ENCODE measurements around the gene ZNF343.
A peak's percentile ranks its signal among the peaks of the same experiment; 100 is the strongest.
"Not testable (repeated sequence)": the region's sequence is repeated elsewhere in the genome, so short reads cannot be mapped to it uniquely, and the experiment has no call there.

ZNF343 gene

GRCh38 chr20:2520617-2521016 is 11.9 kb upstream of the ZNF343 start:
- no peak for DNase-seq

GRCh38 chr20:2519115-2519809 is 10.5 kb upstream of the ZNF343 start:
- DNase-seq: no peak

GRCh38 chr20:2518558-2518957 is 9.8 kb upstream of the ZNF343 start:
- DNase-seq: no peak

DNA sequence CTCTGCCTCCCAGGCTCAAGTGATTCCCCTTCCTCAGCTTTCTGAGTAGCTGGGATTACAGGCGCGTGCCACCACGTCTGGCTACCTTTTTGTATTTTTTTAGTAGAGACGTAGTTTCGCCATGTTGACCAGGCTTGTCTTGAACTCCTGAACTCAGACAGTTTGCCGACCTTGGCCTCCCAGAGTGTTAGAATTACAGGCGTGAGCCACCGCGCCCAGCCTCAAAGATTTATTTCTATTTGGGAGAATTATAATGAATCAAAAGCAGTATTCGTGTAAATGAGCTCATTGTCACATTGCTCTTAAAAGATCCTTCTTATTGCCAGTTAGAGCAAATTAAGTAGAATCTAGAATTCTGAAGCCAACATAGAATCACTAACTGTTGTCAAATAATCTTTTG is 9.4 kb upstream of the ZNF343 start:
- no peak for DNase-seq

DNA sequence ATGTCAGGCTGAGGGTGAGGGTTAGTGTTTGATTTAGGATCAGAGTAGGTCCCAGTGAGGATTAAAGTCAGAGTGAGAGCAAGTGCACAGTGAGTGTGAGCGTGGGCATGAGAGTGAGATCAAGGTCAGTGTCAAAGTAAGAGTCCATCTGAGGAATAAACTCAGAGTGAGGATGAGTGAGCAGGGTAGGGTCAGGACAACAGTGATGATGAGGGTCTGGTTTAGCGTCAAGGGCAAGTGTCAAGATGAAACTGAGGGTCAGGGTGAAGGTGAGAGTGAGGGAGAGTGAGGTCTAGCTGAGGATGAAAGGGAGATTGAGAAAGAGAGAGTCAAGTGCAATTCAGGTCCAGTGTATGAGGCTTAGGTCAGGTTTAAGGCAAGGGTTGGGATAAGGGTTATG is 7.7 kb upstream of the ZNF343 start:
- DNase-seq: no peak

DNA sequence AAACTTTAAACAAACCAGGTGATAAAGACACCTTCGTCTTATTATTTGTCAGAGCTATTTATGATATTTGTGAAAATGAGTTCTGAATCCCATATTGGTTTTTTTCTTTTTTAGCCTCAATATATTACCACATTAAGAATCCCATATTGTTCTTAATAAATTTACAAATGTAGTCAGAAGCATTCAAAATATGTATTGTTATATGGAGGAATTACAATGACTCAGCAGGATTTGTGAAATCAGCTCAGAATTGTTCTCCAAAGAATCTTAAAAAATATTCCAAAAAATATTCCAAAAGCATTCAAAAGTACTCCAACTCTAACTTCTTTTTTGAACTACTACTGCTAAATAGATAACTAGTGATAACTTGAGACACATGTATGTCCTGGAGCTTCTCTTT is 6.5 kb upstream of the ZNF343 start:
- DNase-seq: no peak

GRCh38 chr20:2509794-2510193 is 1.1 kb upstream of the ZNF343 start:
- no peak for DNase-seq

- no peak for DNase-seq
Observed at GRCh38 chr20:2509468-2509781, 710 bp upstream of the ZNF343 start.

DNA sequence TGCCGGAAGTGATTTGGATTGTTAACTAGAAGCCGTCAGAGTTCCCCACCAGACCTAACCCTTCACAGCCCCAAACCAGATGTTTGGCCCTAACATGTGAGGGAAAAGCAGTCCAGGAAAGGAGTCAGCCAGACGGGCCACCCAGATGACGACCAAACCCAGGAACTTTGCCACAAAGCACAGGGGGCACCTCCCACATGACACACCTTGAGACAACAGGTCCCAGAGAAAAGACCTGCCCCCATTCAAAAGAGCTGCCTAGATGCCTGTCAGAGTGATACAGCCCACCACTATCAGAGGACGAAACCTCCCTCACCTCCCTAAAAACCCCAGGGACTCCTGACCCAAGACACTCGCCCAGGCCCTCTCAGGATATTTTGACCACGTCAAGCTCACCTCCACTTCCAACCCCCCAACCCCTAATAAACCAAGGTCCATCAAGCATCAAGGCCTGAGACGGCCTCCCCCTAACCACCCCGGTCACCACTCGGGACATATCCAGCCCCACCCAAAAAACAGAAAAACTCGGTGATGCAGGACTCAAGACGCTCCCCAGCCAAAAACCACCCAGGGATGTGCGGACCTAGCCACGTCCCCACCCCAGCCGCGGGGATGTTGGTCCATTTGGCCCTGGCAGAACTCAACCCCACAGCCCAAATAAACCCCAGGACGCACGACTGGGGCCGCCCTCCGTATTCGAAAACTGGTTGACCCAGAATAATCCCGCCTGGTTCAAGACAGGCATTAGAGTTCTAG is 662 bp downstream of the ZNF343 start:
- DNase-seq: no peak

DNA sequence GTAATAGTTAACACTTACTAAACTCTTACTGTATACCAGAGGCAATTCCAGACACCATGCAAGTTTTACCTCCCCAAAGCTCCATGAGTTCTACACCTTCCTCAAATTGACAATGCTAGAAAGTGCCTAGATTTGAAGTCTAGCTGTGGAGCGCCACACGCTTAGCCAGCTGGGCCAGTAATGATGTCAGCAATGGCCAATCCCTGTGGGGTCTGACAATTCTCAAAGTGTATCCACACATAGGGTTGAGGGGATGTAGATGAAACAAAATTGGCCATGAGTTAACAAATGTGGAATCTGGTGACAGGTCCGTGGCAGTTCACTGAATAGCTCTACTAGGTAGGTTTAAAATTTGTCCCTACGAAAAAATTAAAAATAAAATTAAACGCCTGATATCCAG is 1.3 kb downstream of the ZNF343 start:
- no peak for DNase-seq

DNA sequence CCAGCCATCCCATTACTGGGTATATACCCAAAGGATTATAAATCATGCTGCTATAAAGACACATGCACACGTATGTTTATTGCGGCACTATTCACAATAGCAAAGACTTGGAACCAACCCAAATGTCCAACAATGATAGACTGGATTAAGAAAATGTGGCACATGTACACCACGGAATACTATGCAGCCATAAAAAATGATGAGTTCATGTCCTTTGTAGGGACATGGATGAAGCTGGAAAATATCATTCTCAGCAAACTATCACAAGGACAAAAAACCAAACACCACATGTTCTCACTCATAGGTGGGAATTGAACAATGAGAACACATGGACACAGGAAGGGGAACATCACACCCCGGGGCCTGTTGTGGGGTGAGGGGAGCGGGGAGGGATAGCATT is 2.3 kb downstream of the ZNF343 start:
- not testable (repeated sequence) for DNase-seq

- not testable (repeated sequence) for DNase-seq
Observed at GRCh38 chr20:2504803-2505202, 3.9 kb downstream of the ZNF343 start.

GRCh38 chr20:2502808-2503384 is 5.8 kb downstream of the ZNF343 start:
- DNase-seq: not testable (repeated sequence)

GRCh38 chr20:2485661-2486060 is 23.1 kb downstream of the ZNF343 start:
- DNase-seq: no peak

DNA sequence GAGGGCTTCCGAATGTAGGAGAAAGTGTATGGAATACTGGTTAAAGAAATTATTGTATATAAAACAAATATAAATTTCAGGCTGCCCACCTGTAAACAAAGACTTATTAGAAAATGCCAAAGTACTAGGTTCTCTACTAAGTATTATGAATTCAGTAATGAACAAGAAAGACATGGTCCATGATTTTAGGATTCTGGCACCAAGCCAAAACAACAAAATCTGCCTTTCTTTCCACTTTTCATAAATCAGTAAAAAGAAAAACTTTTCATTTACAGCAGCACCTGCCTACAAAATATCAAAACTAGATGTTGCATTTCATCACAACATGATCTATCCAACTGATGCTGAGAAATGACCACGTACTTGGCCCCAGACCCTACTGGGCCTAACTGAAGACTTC is 23.6 kb downstream of the ZNF343 start:
- DNase-seq: no peak

- DNase-seq: no peak
Observed at GRCh38 chr20:2483504-2483903, 25.2 kb downstream of the ZNF343 start.

- no peak for DNase-seq
Observed at GRCh38 chr20:2480381-2480780, 28.3 kb downstream of the ZNF343 start.

DNA sequence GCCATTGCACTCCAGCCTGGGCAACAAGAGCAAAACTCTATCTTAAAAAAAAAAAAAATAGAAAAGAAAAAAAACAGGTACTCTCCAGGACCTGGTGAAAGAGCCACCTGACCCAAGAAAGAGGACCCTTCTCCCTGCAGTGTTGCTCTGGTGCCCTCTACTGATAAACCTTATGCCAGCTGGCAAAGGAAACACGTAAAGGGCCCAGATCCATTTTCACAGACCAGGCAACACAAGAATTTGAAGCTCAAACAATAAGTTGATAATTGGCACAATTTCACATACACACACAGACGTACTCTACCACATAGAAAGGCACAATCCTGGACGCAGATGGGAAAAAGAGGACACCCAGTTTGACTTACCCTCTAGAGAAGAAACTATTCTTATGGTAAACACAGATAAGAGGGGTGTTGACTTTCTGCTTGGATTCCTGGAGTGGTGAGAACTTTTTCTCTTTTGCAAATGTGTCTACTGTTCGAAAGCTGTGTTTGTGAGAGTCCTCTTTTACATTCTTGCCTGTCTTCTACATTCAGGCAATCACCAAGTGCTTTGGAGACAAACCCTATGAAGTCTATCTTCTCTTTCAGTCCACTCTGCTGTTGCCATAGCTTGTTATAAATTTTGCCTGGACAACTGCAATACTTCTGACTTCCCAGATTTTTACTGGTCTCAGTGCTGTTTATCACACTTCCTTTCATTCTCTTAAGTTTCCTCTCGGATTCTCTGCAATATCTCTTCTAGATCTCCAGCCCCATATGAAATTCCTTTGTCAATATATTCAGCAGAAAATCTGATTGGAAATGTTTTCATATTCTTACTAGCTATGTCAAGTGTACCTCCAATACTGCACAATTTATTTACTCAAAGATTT is 31.7 kb downstream of the ZNF343 start:
- no peak for DNase-seq

DNA sequence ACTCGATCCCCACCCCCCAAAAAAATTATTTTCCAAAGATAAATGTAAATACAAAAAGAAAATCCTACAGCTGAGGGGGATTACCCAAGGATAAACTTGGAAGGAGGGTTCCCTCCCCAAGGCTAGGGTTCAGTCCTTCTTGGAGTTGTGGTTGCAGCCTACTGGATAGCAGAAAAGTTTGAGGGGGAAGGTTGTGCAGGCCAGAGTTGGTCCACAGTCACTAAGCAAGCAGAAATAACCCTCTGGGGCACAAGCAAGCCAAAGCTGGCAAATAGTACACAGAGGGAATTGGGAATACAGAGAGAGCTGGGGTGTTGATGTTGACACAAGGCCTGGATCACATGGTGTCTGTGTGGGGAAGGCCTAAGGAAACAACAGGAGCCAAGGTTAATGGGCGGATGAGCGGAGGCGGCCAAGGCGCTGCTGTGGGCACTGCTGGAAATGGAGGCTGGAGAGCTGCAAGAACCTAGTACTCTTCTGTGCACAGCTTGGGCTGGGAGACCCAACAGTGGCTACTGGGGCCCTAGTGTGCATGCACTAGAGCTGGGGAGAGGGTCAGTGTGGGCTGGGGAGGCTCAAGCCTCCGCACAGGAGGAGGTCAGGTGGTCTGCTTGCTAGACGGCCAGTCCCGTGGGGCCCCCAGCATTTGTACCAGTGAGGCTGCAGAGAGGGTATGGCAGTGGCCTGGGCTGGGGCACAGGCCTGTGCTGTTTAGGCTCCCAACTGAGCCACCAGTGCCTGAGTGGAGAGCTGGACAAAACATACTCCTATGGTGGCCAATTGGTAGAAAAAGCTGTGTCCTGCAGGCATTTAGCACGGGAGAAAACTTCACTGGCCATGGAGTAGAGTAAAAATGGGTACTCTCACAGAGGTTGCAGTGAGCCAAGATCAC is 32.6 kb downstream of the ZNF343 start:
- DNase-seq: no peak

DNA sequence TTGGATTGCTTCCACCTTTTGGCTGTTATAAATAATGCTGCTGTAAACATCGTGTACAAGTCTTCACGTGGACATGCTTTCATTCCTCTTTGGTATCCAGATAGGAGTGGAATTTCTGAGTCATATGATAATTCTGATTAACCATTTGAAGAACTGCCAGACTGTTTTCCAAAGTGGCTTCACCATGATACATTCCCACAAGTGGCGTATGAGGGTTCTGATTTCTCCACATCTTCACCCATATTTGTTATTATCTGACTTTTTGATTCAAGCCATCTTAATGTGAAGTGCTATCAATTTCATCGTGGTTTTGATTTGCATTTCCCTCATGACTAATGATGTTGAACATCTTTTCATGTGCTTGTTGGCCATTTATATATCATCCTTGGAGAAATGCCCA is 35.2 kb downstream of the ZNF343 start:
- DNase-seq: no peak

DNA sequence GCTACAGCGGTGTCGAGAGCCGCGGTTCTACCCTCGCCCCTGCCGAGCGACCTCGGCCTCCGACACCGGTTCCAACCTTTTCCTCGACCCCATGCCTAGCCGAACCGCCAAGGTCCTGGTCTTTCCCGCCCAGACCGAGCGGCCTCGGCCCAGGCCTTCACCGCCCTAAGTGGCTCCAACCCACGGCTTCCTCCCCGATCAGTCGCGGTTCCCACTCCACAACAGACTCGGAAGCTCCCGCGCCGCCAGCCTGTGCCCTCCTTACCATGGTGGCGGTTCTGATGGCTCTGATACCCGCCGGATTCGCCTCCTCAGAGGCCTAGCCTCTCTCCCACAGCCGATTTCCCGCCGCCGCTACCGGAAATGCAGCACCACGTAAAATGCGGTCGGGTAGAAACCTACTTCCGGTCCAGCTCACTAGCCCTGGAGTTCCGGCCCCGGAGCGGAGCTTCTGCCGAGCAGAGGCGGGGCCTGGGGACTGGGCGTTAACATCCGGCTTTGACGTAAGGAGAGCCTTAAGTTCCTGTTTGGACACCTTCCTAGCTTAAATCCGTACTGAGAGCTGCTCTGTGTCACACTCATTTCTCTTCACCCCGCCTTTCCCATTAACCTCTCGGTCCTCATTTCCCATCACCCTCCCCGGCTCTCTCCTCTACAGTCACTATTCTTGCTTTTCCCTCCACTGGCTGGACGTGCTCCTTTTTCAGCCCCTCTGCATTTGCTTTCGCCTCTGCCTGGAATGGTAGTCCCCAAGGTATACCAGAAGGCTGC is 38.1 kb downstream of the ZNF343 start, which contains the start of gene SNRPB:
Gene SNRPB, minus strand, starts transcription at position 367 of the 771 bp plus-strand sequence. Its CDS starts 99 bp downstream, at position 268.
- peak; percentile 97 for DNase-seq
